GM10266 (cell line): ENCODE measurements around the gene ARHGEF7.

Experiments used
- DNase-seq: peaks from one replicate; pipeline ENCODE4 v3.0.0; 2012; ENCODE audit errors: extremely low spot score
- TF ChIP-seq, protein P1 (sequence below): IDR thresholded peaks from 2 replicates; pipeline ENCODE4 v1.5.1; 2012; ENCODE audit warnings: mild to moderate bottlenecking, low read depth; ENCODE audit not compliant: control insufficient read depth, insufficient read depth; ENCODE audit errors: missing control alignments

Gene ARHGEF7

GRCh38 chr13:111343186-111343805 lies 228.2 kb downstream of the ARHGEF7 start:
- DNase-seq, result no peak

GRCh38 chr13:111344471-111345191 lies 229.5 kb downstream of the ARHGEF7 start:
- TF ChIP-seq, protein P1, sequence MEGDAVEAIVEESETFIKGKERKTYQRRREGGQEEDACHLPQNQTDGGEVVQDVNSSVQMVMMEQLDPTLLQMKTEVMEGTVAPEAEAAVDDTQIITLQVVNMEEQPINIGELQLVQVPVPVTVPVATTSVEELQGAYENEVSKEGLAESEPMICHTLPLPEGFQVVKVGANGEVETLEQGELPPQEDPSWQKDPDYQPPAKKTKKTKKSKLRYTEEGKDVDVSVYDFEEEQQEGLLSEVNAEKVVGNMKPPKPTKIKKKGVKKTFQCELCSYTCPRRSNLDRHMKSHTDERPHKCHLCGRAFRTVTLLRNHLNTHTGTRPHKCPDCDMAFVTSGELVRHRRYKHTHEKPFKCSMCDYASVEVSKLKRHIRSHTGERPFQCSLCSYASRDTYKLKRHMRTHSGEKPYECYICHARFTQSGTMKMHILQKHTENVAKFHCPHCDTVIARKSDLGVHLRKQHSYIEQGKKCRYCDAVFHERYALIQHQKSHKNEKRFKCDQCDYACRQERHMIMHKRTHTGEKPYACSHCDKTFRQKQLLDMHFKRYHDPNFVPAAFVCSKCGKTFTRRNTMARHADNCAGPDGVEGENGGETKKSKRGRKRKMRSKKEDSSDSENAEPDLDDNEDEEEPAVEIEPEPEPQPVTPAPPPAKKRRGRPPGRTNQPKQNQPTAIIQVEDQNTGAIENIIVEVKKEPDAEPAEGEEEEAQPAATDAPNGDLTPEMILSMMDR, result no peak
- DNase-seq, result no peak

More at GRCh38 chr13:111343186-111343805, 228.2 kb downstream of the ARHGEF7 start:
- TF ChIP-seq, protein P1, result no peak

GRCh38 chr13:111345682-111346081 lies 230.6 kb downstream of the ARHGEF7 start:
- DNase-seq, result no peak

DNA sequence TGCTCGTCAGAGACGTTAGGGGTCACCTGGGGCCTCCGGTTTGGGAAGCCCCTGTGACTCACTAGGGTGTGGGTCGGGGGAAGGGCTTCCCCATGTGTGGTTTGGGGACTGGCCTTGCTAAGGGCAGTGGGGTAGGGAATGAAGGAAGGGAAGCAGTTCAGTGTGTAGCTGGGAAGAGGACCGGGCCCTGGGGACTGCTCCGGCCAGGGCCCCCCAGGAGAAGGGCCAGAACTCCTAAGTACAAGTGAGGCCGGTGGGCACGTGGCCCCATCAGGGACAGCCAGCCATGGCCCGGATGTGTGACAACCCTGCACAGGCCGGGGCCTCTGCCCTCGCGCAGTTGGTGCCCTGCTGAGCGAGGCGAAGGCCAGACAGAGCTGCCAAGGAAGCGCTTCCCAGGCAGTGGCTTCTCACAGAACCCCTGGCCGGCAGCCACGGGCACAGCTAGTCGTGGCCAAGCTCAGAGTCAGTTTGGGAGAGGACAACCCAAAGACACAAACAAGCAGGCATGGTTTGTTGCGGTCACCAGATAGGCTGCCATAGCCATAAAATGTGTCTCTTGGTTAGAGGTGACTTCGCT lies 231.1 kb downstream of the ARHGEF7 start:
- DNase-seq, result no peak
- TF ChIP-seq, protein P1, result no peak

More at GRCh38 chr13:111345682-111346081, 230.6 kb downstream of the ARHGEF7 start:
- TF ChIP-seq, protein P1, result no peak

DNA sequence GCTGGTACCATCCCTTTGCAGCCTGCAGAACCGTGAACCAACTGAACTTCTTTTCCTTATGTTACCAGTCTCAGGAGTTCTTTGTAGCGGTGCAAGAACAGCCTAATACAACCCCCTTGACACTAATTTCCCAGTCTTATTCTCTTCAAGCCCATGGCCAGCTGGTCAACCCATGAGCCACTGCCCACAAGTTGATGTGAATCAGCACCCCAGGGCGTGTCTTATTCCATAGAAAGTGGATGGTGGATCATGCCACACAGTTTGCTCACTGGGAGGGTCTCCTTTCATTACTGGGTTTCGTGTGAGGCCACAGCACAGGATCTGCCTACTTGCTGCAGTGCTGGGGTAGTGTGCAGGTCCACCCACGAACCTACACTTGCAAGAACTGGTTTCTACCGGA lies 232.3 kb downstream of the ARHGEF7 start:
- no peak for DNase-seq
- TF ChIP-seq, protein P1, result no peak

- TF ChIP-seq, protein P1, result no peak
- DNase-seq, result no peak
These were observed 238.4 kb downstream of the ARHGEF7 start for GRCh38 chr13:111353508-111353907.

DNA sequence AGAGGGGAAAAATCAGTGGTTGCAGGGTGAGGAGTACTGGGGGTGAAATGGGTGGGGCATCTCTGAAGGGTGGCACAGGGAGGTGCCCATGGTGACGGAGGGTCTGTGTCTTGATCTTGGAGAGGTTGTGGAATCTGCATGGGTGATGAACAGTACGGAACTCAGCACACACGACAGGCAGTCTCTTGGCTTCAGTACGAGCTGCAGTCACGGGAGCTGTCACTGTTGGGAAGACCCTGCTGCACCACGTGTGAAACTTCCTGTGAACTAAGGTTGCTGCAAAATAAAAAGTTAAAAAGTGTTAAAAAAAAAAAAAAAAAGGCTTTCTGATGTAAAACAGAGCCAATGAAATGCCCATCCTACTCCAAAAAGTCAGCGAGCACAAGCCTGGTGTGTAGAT lies 239.7 kb downstream of the ARHGEF7 start:
- TF ChIP-seq, protein P1, result no peak
- no peak for DNase-seq
